GM21825 (cell line): ENCODE measurements around the gene TRABD2A.
A peak's percentile ranks its signal among the peaks of the same experiment; 100 is the strongest.
"Not testable (repeated sequence)": the region's sequence is repeated elsewhere in the genome, so short reads cannot be mapped to it uniquely, and the experiment has no call there.

Source experiments
- ATAC-seq: cut with Tn5 transposase; IDR thresholded peaks from one replicate; pipeline ENCODE4 v1.9.1; 2021; ENCODE audit warnings: mild to moderate bottlenecking, moderate library complexity; ENCODE audit not compliant: unreplicated experiment

TRABD2A gene

GRCh38 chr2:84785950-84786349, 94.9 kb downstream of the TRABD2A start:
- ATAC-seq: no peak

GRCh38 chr2:84782717-84783442, 98.0 kb downstream of the TRABD2A start:
- ATAC-seq: no peak

- peak; percentile 57 for ATAC-seq
Observed at GRCh38 chr2:84781942-84782716, 98.8 kb downstream of the TRABD2A start.

- ATAC-seq: no peak
Observed at GRCh38 chr2:84779781-84780180, 101.1 kb downstream of the TRABD2A start.

GRCh38 chr2:84778911-84779690, 101.8 kb downstream of the TRABD2A start:
- ATAC-seq: no peak

- no peak for ATAC-seq
Observed at GRCh38 chr2:84776011-84776410, 104.9 kb downstream of the TRABD2A start.

- ATAC-seq: not testable (repeated sequence)
Observed at GRCh38 chr2:84773562-84773961, 107.3 kb downstream of the TRABD2A start.
